CD4-positive, alpha-beta T cell (primary cell): ENCODE results near the gene MEIKIN. TPM values are rescaled to one million over a fixed set of nuclear protein-coding genes. Genes with fewer than 3 reads are reported as not detected.

Experiments used
- ATAC-seq: fragments of 200-7000 bp; cut with Tn5 transposase; one replicate; pipeline ENCODE4 v1.10.0; 2022; ENCODE audit warnings: mild to moderate bottlenecking; ENCODE audit not compliant: poor library complexity
- CTCF ChIA-PET: fragments of 350-600 bp; sonication (Branson Sonifier 250); formaldehyde crosslinking; loops from one replicate; lab custom pipeline; 2021; ENCODE audit warnings: antibody characterized with exemption, inconsistent platforms; lab: Charles Lee
- POLR2A ChIA-PET: fragments of 350-600 bp; sonication (Branson Sonifier 250); formaldehyde crosslinking; loops from one replicate; lab custom pipeline; 2021; ENCODE audit warnings: antibody characterized with exemption, inconsistent platforms; lab: Charles Lee
- DNase-seq, 14 experiments: peaks; one replicate each; pipeline ENCODE4 v3.0.0-alpha.2; 2013 to 2020; ENCODE audit warnings: mixed read lengths in 2 of 14
- H3K27ac ChIP-seq, 2 donors: one replicate each; pipeline versions ENCODE4 v1.5.1 to v1.7.0; 2013; ENCODE audit warnings: low read length in 2 of 2, low read depth in 1 of 2, mild to moderate bottlenecking in 1 of 2
- H3K27me3 ChIP-seq, 2 experiments: 1 replicate in 1 of 2; 2 replicates in 1 of 2; pipeline versions ENCODE4 v1.6.1 to v1.7.0; 2013; ENCODE audit warnings: low read length in 2 of 2, control low read depth in 1 of 2, mild to moderate bottlenecking in 1 of 2, moderate library complexity in 1 of 2; ENCODE audit not compliant: insufficient read depth in 2 of 2, control insufficient read depth in 1 of 2
- H3K36me3 ChIP-seq: one replicate; pipeline ENCODE4 v1.6.1; 2013; ENCODE audit warnings: low read length, control low read depth; ENCODE audit not compliant: insufficient read depth
- H3K4me1 ChIP-seq: one replicate; pipeline ENCODE4 v1.6.1; 2013; ENCODE audit warnings: low read length, control low read depth; ENCODE audit not compliant: insufficient read depth
- H3K4me3 ChIP-seq: one replicate; pipeline ENCODE4 v1.5.1; 2013; ENCODE audit warnings: mild to moderate bottlenecking, low read length, moderate library complexity
- H3K9me3 ChIP-seq, 2 experiments: 1 replicate in 1 of 2; 2 replicates in 1 of 2; pipeline versions ENCODE4 v1.6.1 to v1.7.0; 2013; ENCODE audit warnings: low read length in 2 of 2, mild to moderate bottlenecking in 2 of 2, control low read depth in 1 of 2, moderate library complexity in 1 of 2; ENCODE audit not compliant: control insufficient read depth in 1 of 2, insufficient read depth in 1 of 2
- H3K27ac Mint-ChIP-seq: one replicate; pipeline ENCODE4 v1.8.0; 2020; ENCODE audit warnings: mixed read lengths
- H3K27me3 Mint-ChIP-seq: one replicate; pipeline ENCODE4 v1.8.0; 2021; ENCODE audit warnings: mixed read lengths
- H3K36me3 Mint-ChIP-seq: one replicate; pipeline ENCODE4 v1.8.0; 2021; ENCODE audit warnings: low read depth, mixed read lengths
- H3K4me1 Mint-ChIP-seq: one replicate; pipeline ENCODE4 v1.8.0; 2021; ENCODE audit warnings: low read depth, mixed read lengths
- H3K4me3 Mint-ChIP-seq: one replicate; pipeline ENCODE4 v1.8.0; 2020; ENCODE audit warnings: mild to moderate bottlenecking, mixed read lengths
- H3K9me3 Mint-ChIP-seq: one replicate; pipeline ENCODE4 v1.8.0; 2020; ENCODE audit warnings: mixed read lengths
- CTCF ChIP-seq: fragments of 200-600 bp; IDR thresholded peaks from one replicate; pipeline ENCODE4 v1.8.0; 2022; ENCODE audit warnings: antibody characterized with exemption, mild to moderate bottlenecking
- intact Hi-C, 2 experiments: fragments of 100-400 bp; cut with DNase I in 1 of 2; cut with micrococcal nuclease in 1 of 2; formaldehyde crosslinking; loops; one replicate each; pipeline versions ENCODE4 v1.15.1 to v1.9.0; 2023 to 2025; cut with DNase I, micrococcal nuclease
- polyA plus RNA-seq, 2 donors: library from polyadenylated mRNA; unstranded; fragments of 120-200 nt; gene quantifications; one replicate each; pipeline ENCODE4 v1.2.1, GENCODE V29; 2013
- total RNA-seq, 174 experiments: library from RNA in 2 of 174; stranded (reverse) in 2 of 174; gene quantifications; one replicate each; pipeline ENCODE4 v1.2.3 and lab custom pipeline; 2021 to 2026

The MEIKIN gene
- total RNA-seq = not detected
- 0.28 TPM for polyA plus RNA-seq (2013, experiment 1 of 2)
- 0.45 TPM for polyA plus RNA-seq (2013, experiment 2 of 2)
- 0 to 0.25 (median 0) reads per million in 172 experiments for total RNA-seq (lab: John Stamatoyannopoulos, UW)

DNA sequence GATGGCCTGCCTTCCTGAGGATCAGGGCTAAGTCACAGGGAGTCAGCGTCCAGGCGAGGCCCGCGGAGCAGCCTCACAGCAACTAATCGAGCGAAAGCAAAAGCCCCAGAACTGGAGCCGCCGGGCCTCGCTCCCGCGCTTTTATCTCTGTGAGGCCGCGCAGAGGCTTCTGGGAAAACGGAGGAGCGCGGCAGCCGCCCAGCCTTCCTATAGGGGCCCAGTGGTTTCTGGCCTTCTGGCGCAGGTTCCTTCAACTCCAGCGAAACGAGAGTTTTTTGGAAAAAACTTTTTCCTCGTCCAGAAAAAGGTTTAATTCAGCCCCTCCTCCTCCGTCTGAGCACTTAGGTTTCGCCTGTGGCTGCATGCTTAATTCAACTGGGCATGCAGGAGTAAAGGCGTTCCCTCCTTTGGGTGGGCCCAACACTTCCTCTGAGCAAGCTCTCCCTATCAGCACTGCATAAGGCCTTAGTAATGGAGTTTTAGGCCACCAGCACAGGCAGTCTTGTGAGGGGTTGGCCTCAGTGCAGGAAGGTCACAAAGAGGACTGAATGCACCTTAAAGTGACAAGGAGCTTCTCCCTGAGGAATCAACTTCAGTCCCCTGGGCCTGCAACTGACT lies at the start of gene MEIKIN:
Gene MEIKIN (minus strand): TSS at position 113 of the 618 bp plus-strand sequence. CDS start 158 bp downstream, outside the sequence.
- ChIA-PET POLR2A (interaction anchor here (0.5 kb wide), 1 partner anchor 18 kb away, joined by 3 read pairs; no protein-coding TSS in a partner anchor), CTCF (no interaction called here)
- Histone ChIP-seq H3K27me3 (no peaks in the 10 kb centered on the region), H3K36me3 (no peaks in the 10 kb centered on the region), H3K9me3 (peaks cover 0 to 8% of the 10 kb centered on the region in 2 experiments), H3K27ac (no peak within 1 kb of the TSS), H3K4me3 (no peak within 1 kb of the TSS), H3K4me1 (no peaks in the 10 kb centered on the region)
- H3K4me1 Mint-ChIP-seq = no peaks in the 10 kb centered on the region
- intact Hi-C loops = no loop called here
- H3K27me3 Mint-ChIP-seq = no peaks in the 10 kb centered on the region
- no peaks in the 10 kb centered on the region for H3K36me3 Mint-ChIP-seq
- no peak for DNase-seq
- TF ChIP-seq CTCF = no peak
- no peak for ATAC-seq
- H3K4me3 Mint-ChIP-seq = no peak within 1 kb of the TSS
- no peak within 1 kb of the TSS for H3K27ac Mint-ChIP-seq
- no peaks in the 10 kb centered on the region for H3K9me3 Mint-ChIP-seq

DNA sequence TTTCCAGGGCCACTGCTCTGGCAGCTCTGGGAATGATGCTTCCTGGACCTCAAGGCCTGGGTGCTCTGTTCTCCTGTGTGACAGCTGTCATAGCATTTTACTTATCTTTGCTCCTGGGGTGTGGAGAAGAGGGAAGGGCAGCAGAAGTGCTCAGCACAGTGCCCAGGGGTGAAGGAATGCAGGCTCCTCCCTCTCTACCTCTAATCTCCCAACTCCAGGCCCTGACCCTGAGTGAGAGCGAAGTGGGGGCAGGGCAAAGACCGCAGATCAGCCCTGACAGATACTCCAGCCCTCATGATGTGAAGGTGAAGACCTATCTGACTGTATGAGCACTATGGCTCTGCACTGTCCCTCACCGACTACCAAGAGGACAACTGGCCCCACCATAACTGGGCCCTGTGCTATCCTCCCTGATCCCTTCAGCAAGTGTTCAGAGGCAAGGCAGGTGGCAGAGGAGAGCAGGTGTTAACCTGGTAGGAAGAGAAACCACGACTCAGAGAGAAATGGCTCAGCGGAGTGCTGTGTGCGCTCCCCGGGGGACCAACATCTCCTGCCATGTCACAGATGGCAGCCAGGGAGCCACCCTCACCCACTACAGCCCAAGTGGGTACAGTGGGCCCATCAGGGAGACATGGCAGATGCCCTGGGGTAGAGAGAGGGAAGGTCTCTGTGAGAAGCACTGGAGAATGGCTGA lies 49.2 kb upstream of the MEIKIN start:
- Mint-ChIP-seq H3K4me3 (no peak overlapping the region), H3K4me1 (peaks cover 30% of the 10 kb centered on the region), H3K27me3 (no peaks in the 10 kb centered on the region), H3K27ac (no peak overlapping the region), H3K9me3 (no peaks in the 10 kb centered on the region), H3K36me3 (no peaks in the 10 kb centered on the region)
- ChIA-PET POLR2A (no interaction called here), CTCF (no interaction called here)
- no peak for TF ChIP-seq CTCF
- Histone ChIP-seq H3K4me3 (no peak overlapping the region), H3K36me3 (no peaks in the 10 kb centered on the region), H3K27ac (no peak overlapping the region), H3K27me3 (no peaks in the 10 kb centered on the region), H3K9me3 (no peaks in the 10 kb centered on the region), H3K4me1 (peaks cover 33% of the 10 kb centered on the region)
- DNase-seq (no peak), ATAC-seq (no peak)
- intact Hi-C loops = no loop called here

DNA sequence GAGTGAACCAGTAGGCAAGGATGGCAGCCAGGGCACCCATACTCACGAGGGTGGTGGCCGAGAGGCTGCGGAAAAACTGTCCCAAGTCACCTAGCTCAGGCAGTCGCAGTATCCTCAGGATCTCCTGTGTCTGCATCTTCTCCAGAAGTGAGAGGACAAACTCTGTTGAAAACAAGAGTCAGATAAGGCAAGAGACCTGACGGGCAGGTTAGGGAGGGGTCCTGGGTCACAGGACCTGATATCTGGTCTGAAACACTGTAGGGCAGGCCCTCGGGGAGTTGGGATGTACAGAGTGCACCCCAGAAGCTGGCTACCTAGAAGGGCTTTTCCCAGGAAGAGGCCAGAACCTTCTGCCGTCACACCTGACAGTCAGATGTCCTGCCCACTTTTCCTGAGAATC lies 48.6 kb upstream of the MEIKIN start:
- CTCF ChIA-PET = interaction anchor here (1.3 kb wide), 1 partner anchor 405 kb away, joined by 3 read pairs; no protein-coding TSS in a partner anchor
- Mint-ChIP-seq H3K36me3 (no peaks in the 10 kb centered on the region), H3K27me3 (no peaks in the 10 kb centered on the region), H3K27ac (no peak overlapping the region), H3K4me1 (peaks cover 24% of the 10 kb centered on the region), H3K4me3 (no peak overlapping the region), H3K9me3 (no peaks in the 10 kb centered on the region)
- no peak overlapping the region for H3K4me3 ChIP-seq
- H3K36me3 ChIP-seq = no peaks in the 10 kb centered on the region
- TF ChIP-seq CTCF = no peak
- DNase-seq (no peak), ATAC-seq (no peak)
- no peak overlapping the region for H3K27ac ChIP-seq
- POLR2A ChIA-PET = no interaction called here
- intact Hi-C loops = no loop called here
- no peaks in the 10 kb centered on the region for H3K27me3 ChIP-seq
- H3K9me3 ChIP-seq = no peaks in the 10 kb centered on the region
- peaks cover 28% of the 10 kb centered on the region for H3K4me1 ChIP-seq
